PC-9 (cell line): ENCODE results near the gene KCNH4.

Experiments used
- EZH2 ChIP-seq: fragments of 200-600 bp; sonication (generic); IDR thresholded peaks from 2 replicates; pipeline ENCODE4 v1.8.0; 2017; ENCODE audit warnings: antibody characterized with exemption, low read depth
- TF ChIP-seq, protein P1 (sequence below): fragments of 200-600 bp; sonication (generic); conservative IDR thresholded peaks from 2 replicates; pipeline ENCODE4 v1.6.1; 2017; ENCODE audit warnings: mixed run types, antibody characterized with exemption, mild to moderate bottlenecking, moderate library complexity

DNA sequence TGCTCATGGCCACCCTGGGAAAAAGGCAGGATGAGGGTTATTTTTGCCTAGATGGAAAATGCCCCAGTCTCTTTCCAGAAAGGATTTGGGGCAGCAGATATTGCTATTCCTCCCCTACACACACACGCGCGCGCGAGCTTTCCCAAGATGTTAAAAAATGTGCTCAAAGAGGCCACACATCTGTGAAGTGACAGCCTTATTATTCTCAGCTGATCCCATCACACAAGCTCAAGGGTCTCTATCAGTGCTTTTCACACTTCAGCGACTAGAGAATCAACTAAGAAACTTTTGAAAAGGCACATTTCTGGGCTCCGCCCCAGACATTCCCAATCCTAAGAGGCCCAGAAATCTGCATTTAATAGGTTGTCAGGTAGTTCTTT is 20.4 kb downstream of the KCNH4 start:
- TF ChIP-seq, protein P1, sequence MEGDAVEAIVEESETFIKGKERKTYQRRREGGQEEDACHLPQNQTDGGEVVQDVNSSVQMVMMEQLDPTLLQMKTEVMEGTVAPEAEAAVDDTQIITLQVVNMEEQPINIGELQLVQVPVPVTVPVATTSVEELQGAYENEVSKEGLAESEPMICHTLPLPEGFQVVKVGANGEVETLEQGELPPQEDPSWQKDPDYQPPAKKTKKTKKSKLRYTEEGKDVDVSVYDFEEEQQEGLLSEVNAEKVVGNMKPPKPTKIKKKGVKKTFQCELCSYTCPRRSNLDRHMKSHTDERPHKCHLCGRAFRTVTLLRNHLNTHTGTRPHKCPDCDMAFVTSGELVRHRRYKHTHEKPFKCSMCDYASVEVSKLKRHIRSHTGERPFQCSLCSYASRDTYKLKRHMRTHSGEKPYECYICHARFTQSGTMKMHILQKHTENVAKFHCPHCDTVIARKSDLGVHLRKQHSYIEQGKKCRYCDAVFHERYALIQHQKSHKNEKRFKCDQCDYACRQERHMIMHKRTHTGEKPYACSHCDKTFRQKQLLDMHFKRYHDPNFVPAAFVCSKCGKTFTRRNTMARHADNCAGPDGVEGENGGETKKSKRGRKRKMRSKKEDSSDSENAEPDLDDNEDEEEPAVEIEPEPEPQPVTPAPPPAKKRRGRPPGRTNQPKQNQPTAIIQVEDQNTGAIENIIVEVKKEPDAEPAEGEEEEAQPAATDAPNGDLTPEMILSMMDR = no peak
- no peak for TF ChIP-seq EZH2
